Epithelial cell of esophagus (primary cell): Measurements from ENCODE around the gene CATSPER3.

Experiments
- DNase-seq: peaks from one replicate; pipeline ENCODE4 v3.0.0; 2010; ENCODE audit warnings: low read depth
- H3K4me3 ChIP-seq: 2 replicates; pipeline ENCODE4 v1.5.1; 2011; ENCODE audit warnings: mild to moderate bottlenecking, low read length, control low read depth
- TF ChIP-seq, protein P1 (sequence below): IDR thresholded peaks from 2 replicates; pipeline ENCODE4 v1.5.1; 2011; ENCODE audit warnings: low read depth, mild to moderate bottlenecking, low read length, control low read depth, inconsistent platforms; ENCODE audit not compliant: insufficient read depth; ENCODE audit errors: missing control alignments

Gene CATSPER3

DNA sequence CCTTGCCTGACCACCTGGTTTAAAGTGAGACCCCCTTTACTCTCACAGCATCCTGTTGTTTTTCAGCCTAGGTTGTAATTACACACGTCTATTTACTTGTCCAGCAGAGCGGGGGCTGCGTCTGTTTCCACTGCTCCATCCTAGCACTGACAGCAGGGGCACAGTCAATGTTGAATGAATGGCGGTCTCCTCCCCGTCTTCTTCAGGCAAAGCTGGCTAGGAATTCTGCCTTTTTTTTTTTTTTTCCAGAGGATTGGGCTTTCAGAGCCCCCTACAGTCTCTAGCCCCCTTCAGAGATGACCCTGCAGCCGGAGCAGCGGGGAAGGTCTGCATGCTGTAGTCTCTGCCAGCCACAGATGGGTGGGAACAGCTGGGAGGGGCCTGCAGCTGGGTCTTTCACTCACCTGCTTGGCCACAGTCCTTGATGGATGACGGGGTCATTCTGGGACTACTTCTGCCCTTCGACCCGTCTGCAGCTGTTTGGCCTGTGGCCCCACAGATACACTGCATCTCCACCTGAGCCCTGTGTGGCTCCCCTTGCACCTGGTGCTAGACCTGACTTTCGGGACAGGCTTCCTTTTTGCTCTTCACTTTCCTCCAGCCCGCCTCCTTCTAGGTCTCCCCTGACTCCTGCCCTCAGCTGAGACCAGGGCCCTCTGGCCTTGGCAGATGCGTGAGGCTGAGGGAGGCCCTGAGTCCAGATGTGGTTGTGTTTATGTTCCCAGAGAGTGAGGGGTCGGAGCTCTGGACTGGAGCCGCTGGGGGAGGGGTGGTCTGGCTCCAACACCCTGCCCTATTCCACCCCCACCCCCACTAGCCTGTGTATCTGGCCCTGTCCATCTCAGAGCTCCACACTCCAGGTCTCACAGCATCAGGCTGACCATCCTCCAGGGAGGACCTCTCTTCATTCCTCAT is 58.3 kb downstream of the CATSPER3 start:
- no peak overlapping the region for H3K4me3 ChIP-seq
- TF ChIP-seq, protein P1, sequence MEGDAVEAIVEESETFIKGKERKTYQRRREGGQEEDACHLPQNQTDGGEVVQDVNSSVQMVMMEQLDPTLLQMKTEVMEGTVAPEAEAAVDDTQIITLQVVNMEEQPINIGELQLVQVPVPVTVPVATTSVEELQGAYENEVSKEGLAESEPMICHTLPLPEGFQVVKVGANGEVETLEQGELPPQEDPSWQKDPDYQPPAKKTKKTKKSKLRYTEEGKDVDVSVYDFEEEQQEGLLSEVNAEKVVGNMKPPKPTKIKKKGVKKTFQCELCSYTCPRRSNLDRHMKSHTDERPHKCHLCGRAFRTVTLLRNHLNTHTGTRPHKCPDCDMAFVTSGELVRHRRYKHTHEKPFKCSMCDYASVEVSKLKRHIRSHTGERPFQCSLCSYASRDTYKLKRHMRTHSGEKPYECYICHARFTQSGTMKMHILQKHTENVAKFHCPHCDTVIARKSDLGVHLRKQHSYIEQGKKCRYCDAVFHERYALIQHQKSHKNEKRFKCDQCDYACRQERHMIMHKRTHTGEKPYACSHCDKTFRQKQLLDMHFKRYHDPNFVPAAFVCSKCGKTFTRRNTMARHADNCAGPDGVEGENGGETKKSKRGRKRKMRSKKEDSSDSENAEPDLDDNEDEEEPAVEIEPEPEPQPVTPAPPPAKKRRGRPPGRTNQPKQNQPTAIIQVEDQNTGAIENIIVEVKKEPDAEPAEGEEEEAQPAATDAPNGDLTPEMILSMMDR: no peak
- DNase-seq: no peak

DNA sequence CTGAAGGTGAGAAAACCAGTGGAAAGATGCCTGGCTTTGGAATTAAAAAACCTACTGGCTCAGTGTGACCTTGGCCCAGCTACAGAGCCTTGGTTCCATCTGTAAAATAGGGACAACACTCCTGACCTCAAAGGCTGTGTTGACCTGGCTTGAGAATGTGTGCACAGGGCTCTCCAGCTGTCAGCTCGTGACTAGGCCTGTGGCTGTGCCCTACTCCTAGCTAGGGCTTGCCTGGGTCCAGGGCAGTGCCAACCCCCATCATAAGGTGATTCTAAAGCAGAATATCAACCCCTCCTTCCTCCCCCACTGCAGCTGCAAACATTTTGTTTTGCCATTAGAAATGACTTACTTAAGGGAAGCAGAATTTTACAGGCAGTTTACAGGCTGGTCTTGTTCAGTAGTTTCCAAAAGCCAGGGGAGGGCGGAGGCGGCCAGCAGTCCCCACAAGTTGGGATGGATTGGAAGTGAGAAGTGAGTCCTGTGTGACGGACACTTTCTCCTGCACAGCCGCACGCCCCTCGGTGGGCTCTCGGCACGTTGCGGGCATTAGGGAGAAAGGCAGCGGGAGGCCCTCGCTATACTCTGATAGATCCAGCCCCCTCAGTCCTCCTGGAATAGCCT is 59.0 kb downstream of the CATSPER3 start:
- TF ChIP-seq, protein P1: no peak
- H3K4me3 ChIP-seq: no peak overlapping the region
- no peak for DNase-seq

DNA sequence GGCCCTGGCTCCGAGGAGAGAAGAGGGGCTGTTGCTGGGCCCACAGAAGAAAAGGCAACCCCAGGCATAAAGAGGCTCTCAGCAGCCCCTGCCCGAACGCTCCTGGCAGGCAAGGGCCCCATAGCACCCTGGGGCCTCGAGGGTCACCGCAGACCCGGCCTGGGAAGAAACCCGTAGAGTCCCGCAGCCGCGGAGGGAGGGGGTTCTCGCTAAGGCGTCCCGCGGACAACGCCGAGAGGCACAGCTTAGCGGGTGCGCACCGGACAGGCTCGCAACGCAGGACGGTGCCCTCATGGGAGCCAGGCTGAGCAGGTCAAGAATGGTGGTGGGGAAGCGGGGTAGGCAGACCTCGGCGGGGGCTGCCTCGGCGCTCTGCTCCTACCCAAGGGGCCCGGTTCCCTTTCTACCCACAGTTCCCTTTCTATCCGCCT is 59.6 kb downstream of the CATSPER3 start:
- TF ChIP-seq, protein P1: no peak
- DNase-seq: no peak
- H3K4me3 ChIP-seq: no peak overlapping the region

GRCh38 chr5:135027697-135028615 is 60.2 kb downstream of the CATSPER3 start:
- TF ChIP-seq, protein P1: no peak
- no peak overlapping the region for H3K4me3 ChIP-seq
- no peak for DNase-seq

DNA sequence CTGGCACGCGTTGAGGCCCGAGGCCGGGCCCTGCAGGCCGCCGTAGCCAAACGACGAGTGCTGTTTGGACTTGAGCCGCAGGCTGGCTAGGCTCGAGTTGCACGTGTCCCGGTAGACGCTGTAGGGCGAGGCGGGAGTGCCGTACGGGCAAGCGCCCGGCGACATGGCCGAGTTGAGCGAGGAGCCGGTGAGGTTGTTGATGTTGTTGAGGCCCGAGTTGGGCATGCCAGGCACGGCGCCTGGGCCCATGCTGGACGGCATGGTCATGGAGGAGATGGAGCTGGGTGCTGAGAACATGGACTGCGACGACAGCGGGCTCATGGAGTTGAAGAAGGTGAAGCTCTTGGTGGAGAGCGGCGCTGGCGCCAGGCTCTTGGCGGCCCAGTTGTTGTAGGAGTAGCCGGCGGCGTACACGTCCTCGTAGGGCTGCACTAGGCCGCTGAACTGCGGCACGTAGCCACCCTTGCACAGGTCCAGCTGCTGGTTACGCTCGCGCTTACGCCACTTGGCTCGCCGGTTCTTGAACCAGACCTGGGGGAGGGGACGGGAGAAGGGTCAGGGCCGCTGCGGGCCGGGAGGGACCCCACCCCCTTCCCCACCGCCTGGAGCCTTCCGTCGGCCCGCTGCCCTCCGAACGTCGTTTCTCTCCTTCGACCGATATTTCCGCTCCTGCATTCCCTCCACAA is 61.2 kb downstream of the CATSPER3 start:
- no peak for DNase-seq
- no peak overlapping the region for H3K4me3 ChIP-seq
- TF ChIP-seq, protein P1: no peak

GRCh38 chr5:135029477-135030122 is 61.9 kb downstream of the CATSPER3 start:
- TF ChIP-seq, protein P1: no peak
- no peak for DNase-seq
- H3K4me3 ChIP-seq: no peak overlapping the region
